NCI-H524 (cell line): ENCODE results near the gene SIVA1.
"Not testable (repeated sequence)": the region's sequence is repeated elsewhere in the genome, so short reads cannot be mapped to it uniquely, and the experiment has no call there.

ENCODE experiments used
- DNase-seq, 2 experiments: peaks; one replicate each; lab custom pipeline; 2025; lab: John Stamatoyannopoulos, UW

SIVA1 gene

GRCh38 chr14:104721505-104722431 is 31.2 kb upstream of the SIVA1 start:
- no peak for DNase-seq

GRCh38 chr14:104722938-104723650 is 29.9 kb upstream of the SIVA1 start:
- DNase-seq: no peak

DNA sequence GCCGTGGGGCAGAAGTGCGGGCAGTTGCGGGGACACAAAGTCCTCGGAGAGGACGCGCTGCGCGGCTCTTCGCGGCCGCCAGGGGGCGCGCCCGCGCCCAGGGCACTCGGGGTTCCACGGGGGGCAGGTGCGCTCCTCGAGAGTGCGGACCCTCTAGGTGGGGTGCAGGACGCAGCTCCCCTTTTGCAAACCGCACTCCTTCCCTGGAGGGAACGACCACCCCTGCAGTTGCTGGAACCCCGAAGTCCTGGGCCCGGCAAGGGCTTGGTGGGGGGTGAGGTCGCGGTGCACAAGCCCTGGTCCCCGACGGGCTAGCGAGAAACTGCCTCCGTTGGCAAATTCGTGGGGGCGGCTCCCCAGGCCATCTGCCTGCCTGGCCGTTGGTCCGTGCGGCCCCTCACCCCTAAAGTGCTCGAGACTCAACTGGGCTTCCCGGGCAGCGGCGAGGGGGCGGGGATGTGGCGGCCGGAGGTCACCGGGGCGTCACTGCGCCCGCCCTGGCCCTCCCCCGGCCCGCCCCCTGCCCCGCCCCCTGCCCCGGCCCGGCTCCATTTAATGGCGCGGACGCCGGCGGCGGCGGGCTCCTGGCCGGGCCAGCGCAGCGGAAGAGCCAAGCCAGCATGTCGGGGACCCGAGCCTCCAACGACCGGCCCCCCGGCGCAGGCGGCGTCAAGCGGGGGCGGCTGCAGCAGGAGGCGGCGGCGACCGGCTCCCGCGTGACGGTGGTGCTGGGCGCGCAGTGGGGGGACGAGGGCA is 29.1 kb upstream of the SIVA1 start, which contains the start of gene ADSS1:
TSS of gene ADSS1 (plus strand) at position 579 of the 756 bp plus-strand sequence. CDS start at position 621, 42 bp downstream.
- DNase-seq: peak in 1 of 2 experiments; percentile 50

DNA sequence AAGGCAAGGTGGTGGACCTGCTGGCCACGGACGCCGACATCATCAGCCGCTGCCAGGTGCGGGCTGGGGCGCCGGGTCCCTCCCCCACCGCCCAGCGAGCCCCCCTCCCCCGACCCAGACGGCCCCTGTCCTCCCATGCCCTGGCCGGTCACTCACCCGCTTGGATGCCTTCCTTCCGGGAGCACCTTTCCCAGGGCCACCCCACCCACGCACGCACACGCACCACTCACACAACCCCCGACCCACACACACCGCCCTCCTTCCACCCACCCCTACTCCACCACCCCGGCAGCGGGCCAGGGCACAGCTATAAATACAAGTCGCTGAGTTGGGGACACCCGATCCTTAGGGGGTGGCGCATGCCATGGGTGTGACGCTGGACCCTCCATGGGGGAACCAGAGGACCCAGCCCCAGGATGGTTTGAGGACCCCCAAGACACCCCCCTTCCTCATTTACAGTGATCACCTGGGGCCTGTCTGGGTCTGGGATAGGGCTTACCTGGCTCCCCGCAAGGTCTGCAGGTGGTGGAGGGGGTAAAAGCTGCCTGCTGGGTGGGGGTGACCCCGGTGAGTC is 28.5 kb upstream of the SIVA1 start:
- peak; percentile 11 to 38 for DNase-seq

GRCh38 chr14:104724981-104725771 is 27.8 kb upstream of the SIVA1 start:
- DNase-seq: peak; percentile 21 to 62

GRCh38 chr14:104725772-104726548 is 27.0 kb upstream of the SIVA1 start:
- no peak for DNase-seq

DNA sequence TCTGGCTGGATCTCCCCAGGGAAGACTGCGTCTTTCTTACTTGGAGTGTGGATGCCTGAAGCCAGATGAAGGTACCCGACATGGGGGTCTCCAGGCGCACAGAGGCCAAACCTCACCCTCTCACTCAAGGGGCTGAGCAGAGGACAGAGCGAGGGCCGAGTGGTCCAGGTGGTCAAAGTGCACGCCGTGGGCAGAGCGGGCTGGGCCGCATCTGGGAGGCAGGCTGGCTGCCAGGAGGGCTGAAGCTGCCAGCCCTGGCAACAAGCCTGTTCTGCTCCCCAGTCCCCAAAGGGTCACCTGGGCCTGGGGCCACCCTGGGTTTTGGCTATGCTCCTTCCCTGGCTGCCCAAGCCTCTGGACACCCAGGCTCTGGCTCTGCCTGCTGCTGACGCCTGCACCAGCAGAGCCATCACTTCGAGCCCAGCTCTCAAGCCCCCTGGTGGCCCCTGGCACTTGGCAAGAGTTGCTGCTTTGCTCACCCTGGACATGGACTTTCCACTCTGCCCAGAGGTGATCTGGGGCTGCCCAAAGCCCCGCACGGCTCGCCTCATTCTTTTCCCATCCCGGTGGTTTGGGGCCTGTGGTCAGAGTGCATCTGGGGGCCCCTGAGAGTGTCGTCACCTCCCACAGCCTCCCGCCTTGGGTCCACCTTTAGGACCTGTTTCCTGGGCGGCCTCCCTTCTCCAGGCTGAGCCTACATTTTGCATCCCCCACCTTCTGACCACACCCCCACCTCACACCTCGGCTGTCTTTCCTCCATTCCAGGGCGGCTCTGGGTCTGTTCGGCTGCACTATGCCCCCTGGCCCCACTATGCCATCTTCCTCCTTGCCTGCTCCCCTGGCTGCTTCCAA is 26.1 kb upstream of the SIVA1 start:
- no peak for DNase-seq

DNA sequence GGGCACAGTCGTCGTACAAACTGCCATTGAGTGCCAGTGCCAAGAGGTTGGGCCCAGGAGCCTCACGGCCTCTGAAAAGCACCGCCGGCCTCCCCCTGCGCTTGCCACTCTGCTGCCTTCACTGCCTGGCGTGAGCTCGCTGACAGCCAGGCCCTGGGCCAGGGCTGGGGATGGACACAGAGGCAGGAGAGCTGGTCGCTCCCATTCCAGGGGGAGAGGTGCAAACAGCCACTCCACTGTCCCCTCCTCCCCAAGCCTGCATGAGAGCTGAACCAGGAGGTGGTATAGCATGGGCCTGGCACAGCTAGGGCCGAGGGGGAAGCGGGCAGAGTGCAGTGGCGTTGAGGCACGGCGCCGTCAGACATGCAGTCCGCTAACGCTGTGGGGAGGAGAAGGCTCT is 24.3 kb upstream of the SIVA1 start:
- DNase-seq: no peak

GRCh38 chr14:104729176-104729834 is 23.6 kb upstream of the SIVA1 start:
- not testable (repeated sequence) for DNase-seq

DNA sequence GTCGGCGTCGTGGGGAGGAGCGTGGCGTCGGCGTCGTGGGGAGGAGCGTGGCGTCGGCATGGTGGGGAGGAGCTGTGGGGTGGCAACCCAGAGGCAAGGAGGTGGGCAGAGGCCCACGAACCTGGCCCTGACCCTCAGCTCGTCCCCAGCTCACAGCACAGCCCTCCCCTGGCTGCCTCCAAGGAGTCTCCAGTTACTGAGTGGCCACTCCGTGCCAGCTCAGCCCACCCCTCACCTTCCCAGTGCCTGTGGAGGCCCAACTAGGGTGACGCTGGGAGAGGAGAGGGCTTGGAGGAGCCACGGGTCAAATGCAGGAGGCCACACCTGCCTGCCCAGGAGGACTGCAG is 23.1 kb upstream of the SIVA1 start:
- no peak for DNase-seq

GRCh38 chr14:104730487-104730886 is 22.5 kb upstream of the SIVA1 start:
- DNase-seq: no peak

DNA sequence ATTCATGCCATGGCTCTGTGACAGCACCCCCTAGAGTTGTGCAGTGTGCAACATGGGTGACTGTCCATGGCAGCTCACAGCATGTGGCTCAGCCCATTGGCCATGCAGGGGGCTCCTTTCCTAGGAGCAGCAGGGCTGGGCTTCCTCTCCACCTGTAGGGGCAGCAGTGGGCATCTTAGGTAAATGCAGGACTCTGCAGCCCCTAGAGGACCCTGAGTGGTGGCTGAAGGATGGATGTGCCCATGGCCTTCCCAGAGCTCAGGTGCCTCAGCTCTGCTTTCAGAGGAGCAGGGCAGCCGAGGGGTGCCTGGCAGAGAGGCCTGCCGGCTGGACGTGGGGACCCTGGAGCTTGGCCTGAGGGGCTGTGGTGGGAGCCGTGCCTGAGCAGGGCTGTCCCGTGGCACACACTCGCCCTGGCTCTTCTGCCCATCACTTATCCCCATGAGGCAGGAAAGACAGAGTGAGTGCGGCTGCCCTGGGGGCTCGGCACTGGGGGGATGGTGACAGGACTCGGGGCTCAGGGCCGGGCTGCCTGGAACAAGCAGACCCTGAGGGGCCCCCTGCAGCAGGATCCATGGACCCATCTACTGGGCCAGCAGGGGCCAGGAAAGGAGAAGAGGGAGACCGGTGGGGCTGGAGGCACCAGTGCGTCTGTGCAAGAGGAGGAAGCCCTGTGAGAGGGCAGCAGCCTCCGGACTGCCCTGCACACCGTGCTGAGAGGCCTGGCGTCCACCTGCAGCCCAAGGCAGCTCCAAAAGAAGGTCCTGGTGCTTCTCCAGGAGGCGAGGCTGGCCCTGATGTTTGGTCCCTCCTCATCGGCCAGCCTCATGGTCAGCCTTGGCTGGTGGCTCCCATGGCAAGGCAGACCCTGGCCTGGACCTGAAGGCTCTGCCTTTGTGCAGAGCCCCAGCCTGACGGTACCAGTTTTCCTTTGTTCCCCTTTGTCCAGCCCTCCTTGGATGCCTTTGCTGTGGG is 21.3 kb upstream of the SIVA1 start:
- peak; percentile 15 to 49 for DNase-seq

GRCh38 chr14:104732355-104732804 is 20.6 kb upstream of the SIVA1 start:
- DNase-seq: no peak

DNA sequence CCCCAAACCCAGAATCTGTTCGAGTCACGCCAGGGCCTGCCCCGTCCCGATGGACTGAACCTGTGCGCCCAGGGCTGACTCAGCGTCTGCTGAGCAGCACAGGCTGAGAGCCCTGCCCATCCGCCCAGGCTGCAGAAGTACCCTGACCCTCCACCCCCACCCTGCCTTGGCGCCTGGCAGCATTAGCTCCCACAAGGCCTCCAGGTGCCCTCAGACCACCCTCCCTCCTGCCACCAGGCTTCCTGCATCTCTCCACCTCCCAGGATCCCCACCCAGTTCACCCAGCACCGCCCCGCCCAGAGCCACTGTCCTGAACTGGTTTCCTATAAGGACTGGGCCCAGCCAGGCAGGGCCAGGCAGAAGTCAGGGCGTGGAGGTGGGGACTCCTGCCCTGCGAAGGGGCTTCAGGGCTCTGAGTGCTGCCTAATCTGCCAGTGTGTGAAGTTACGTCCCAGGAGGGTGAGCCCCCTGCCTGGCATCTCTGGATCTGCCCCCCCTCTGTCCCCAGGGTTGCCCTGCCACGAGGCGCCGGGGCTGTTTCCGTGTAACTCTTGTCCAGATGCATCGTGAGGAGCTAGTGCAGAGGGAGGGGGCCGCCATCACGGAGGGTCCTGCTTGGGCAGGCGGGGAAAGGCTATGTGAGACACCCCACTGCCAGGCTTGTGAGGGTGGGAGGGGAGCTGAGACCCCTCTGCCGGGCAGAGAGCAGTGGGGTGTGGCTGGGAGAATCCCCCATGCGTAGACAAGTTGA is 19.8 kb upstream of the SIVA1 start:
- DNase-seq: no peak

DNA sequence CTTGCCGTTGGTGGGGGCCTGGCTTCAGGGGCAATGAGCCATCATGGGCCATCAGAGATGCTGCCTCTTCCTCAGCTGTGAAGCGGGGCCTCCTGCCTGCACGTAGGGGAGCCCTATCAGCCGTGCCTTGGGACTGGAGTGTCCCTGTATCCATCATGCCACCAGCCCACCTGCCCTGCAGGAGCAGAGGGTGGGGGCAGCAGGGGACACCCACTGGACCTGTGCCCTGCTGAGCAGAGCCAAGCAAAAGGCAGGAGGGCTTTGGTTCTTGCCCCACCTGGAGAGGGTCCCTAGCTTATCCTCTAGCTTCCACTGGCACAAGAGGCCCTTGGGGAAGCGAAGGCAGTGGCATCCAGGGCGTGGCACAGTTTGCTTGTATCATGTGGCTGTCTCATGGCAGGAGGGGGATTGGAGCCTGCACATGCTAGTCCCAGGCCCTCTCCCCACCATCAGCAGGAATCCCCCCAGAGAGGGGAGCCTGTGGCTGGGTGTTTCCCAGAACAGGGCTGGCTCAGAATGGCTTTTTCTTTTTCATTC is 18.8 kb upstream of the SIVA1 start:
- DNase-seq: no peak

GRCh38 chr14:104734601-104734990 is 18.4 kb upstream of the SIVA1 start:
- no peak for DNase-seq
